ENCODE data around the gene RPL29.

RPL29 gene

DNA sequence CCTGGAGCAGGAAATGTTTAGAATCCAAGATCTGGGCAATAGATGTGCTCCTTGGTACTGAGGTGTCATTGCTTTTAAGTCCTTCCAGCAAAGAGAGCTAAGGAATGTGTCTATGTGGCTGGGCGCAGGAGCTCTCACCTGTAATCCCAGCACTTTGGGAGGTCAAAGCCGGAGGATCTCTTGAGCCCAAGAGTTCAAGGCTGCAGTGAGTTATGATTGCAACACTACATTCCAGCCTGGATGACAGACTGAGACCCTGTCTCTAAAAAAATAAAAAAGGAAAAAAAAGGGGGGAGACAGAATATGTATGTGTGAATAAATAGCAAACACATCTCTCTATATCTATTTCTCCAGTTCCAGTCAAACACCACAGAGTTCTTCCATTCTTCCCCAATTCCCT is 44.8 kb downstream of the RPL29 start:
- Histone ChIP-seq H3K4me3 (ENCODE audit: low read depth in 1 of 5, low read length in 5 of 5) (no peak overlapping the region), H3K36me3 (ENCODE audit: control insufficient read depth in 5 of 5, insufficient read depth in 5 of 5, low read length in 5 of 5) (peaks cover 0 to 37% (median 21%) of the 10 kb centered on the region in 5 donors), H3K27me3 (ENCODE audit: control insufficient read depth in 5 of 5, insufficient read depth in 4 of 5, low read length in 5 of 5) (no peaks in the 10 kb centered on the region), H3K9me3 (ENCODE audit: control insufficient read depth in 5 of 5, low read length in 5 of 5) (no peaks in the 10 kb centered on the region), H3K9ac (ENCODE audit: low read length in 5 of 5) (no peak overlapping the region), H3K27ac (ENCODE audit: low read depth, low read length) (no peak overlapping the region), H3K4me1 (ENCODE audit: control insufficient read depth in 5 of 5, insufficient read depth in 5 of 5, low read length in 5 of 5) (peaks cover 0 to 8% (median 7%) of the 10 kb centered on the region in 5 donors)

DNA sequence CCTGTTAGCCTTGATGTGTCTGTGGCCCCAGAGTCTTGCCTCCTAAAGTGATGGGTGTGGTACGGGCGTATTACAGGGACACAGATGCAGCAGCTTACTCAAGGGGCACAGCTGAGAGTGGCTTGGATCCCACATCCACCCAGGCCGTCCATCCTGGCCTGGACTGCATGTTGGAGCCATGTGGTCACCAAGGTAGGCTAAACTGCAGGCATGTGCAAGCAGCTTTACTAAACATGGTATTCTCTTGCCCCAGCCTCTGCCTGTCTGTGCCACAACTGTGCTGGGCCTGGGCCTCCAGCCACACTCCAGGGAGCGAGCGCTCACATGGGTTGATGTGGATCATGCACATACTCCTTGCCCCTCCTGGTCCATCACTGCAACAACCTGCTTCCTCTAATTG is 46.6 kb downstream of the RPL29 start:
- no peak overlapping the region for H3K27ac ChIP-seq (ENCODE audit: low read depth, low read length)
- no peaks in the 10 kb centered on the region for H3K9me3 ChIP-seq (ENCODE audit: control insufficient read depth in 5 of 5, low read length in 5 of 5)
- no peaks in the 10 kb centered on the region for H3K27me3 ChIP-seq (ENCODE audit: control insufficient read depth in 5 of 5, insufficient read depth in 4 of 5, low read length in 5 of 5)
- H3K4me3 ChIP-seq (ENCODE audit: low read depth in 1 of 5, low read length in 5 of 5): no peak overlapping the region
- no peaks in the 10 kb centered on the region for H3K4me1 ChIP-seq (ENCODE audit: control insufficient read depth in 5 of 5, insufficient read depth in 5 of 5, low read length in 5 of 5)
- H3K9ac ChIP-seq (ENCODE audit: low read length in 5 of 5): no peak overlapping the region
- H3K36me3 ChIP-seq (ENCODE audit: control insufficient read depth in 5 of 5, insufficient read depth in 5 of 5, low read length in 5 of 5): peaks cover 0 to 51% (median 30%) of the 10 kb centered on the region in 5 donors

- no peaks in the 10 kb centered on the region for H3K9me3 ChIP-seq (ENCODE audit: control insufficient read depth in 5 of 5, low read length in 5 of 5)
- no peak overlapping the region for H3K4me3 ChIP-seq (ENCODE audit: low read depth in 1 of 5, low read length in 5 of 5)
- peaks cover 0 to 7% (median 6%) of the 10 kb centered on the region in 5 donors for H3K4me1 ChIP-seq (ENCODE audit: control insufficient read depth in 5 of 5, insufficient read depth in 5 of 5, low read length in 5 of 5)
- peaks cover 0 to 51% (median 30%) of the 10 kb centered on the region in 5 donors for H3K36me3 ChIP-seq (ENCODE audit: control insufficient read depth in 5 of 5, insufficient read depth in 5 of 5, low read length in 5 of 5)
- no peak overlapping the region for H3K9ac ChIP-seq (ENCODE audit: low read length in 5 of 5)
- no peaks in the 10 kb centered on the region for H3K27me3 ChIP-seq (ENCODE audit: control insufficient read depth in 5 of 5, insufficient read depth in 4 of 5, low read length in 5 of 5)
- no peak overlapping the region for H3K27ac ChIP-seq (ENCODE audit: low read depth, low read length)
These were observed 47.6 kb downstream of the RPL29 start for GRCh38 chr3:51948016-51948580.

DNA sequence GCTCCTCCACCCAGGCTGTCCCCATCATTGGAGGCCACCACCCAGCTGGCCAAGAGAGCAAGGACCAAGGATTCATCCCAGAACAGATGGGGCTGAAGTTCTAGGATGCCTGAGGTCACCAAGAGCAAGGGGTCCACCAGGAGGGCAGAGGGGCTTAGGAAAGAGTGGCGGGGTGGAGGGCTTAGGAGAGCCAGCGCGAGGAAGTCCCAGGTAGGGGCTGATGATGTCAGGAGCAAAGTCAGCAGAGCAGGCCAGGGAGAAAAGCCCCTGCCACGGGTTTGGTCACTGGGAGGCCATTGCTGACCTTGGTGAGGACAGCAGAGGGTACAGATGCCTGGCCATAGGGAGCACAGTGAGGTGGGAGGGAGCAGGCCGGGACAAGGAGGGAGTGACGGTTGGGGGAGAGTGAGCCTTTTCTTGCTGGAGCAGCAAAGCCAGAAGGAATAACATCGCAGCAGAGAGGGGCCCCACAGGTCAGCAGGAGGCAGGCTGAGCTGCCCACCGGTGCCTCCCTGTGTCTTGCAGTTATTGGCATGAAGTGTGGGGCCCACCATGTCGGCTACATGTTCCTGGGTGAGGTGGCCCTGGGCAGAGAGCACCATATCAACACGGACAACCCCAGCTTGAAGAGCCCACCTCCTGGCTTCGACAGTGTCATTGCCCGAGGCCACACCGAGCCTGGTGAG is 48.3 kb downstream of the RPL29 start:
- Histone ChIP-seq H3K27me3 (ENCODE audit: control insufficient read depth in 5 of 5, insufficient read depth in 4 of 5, low read length in 5 of 5) (no peaks in the 10 kb centered on the region), H3K4me3 (ENCODE audit: low read depth in 1 of 5, low read length in 5 of 5) (no peak overlapping the region), H3K36me3 (ENCODE audit: control insufficient read depth in 5 of 5, insufficient read depth in 5 of 5, low read length in 5 of 5) (peaks cover 0 to 51% (median 30%) of the 10 kb centered on the region in 5 donors), H3K27ac (ENCODE audit: low read depth, low read length) (no peak overlapping the region), H3K9ac (ENCODE audit: low read length in 5 of 5) (no peak overlapping the region), H3K4me1 (ENCODE audit: control insufficient read depth in 5 of 5, insufficient read depth in 5 of 5, low read length in 5 of 5) (peaks cover 3 to 14% (median 13%) of the 10 kb centered on the region in 5 donors), H3K9me3 (ENCODE audit: control insufficient read depth in 5 of 5, low read length in 5 of 5) (no peaks in the 10 kb centered on the region)

GRCh38 chr3:51946796-51947195 is 48.9 kb downstream of the RPL29 start:
- no peak overlapping the region for H3K4me3 ChIP-seq (ENCODE audit: low read depth in 1 of 5, low read length in 5 of 5)
- no peak overlapping the region for H3K27ac ChIP-seq (ENCODE audit: low read depth, low read length)
- H3K36me3 ChIP-seq (ENCODE audit: control insufficient read depth in 5 of 5, insufficient read depth in 5 of 5, low read length in 5 of 5): peaks cover 0 to 51% (median 30%) of the 10 kb centered on the region in 5 donors
- peaks cover 3 to 16% (median 16%) of the 10 kb centered on the region in 5 donors for H3K4me1 ChIP-seq (ENCODE audit: control insufficient read depth in 5 of 5, insufficient read depth in 5 of 5, low read length in 5 of 5)
- H3K27me3 ChIP-seq (ENCODE audit: control insufficient read depth in 5 of 5, insufficient read depth in 4 of 5, low read length in 5 of 5): no peaks in the 10 kb centered on the region
- no peak overlapping the region for H3K9ac ChIP-seq (ENCODE audit: low read length in 5 of 5)
- H3K9me3 ChIP-seq (ENCODE audit: control insufficient read depth in 5 of 5, low read length in 5 of 5): no peaks in the 10 kb centered on the region

DNA sequence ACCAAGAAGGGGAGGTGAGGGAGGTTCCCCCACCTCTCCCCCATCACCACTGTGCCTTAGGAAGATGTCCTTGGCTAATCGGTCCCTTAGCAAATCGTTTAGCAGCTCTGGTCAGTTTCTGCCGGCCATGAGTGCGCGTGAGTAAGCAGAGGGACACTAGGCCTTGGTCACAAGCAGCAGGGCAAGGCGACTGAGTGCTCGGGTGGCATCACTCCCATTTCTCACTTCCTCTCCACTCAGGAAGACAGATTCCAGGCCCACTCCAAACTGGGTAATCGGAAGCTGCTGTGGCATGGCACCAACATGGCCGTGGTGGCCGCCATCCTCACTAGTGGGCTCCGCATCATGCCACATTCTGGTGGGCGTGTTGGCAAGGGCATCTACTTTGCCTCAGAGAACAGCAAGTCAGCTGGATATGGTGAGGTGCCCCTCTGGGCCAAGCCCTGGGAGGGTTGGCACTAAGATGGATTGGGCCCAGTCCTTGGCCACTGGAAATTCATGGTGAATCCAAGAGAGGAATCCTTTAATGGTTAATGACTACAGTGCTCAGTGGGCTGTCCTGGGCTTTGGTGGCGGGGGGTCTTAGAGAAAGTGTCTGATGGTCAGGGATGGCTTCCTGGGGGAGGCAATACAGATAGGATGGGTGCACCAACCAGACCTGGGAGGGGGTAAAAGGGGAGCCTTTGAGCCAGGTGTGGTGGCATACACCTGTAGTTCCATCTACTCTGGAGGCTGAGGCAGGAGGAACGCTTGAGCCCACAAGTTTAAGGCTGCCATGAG is 49.6 kb downstream of the RPL29 start:
- peaks cover 0 to 51% (median 30%) of the 10 kb centered on the region in 5 donors for H3K36me3 ChIP-seq (ENCODE audit: control insufficient read depth in 5 of 5, insufficient read depth in 5 of 5, low read length in 5 of 5)

GRCh38 chr3:51945031-51945840 is 50.5 kb downstream of the RPL29 start:
- no peaks in the 10 kb centered on the region for H3K9me3 ChIP-seq (ENCODE audit: control insufficient read depth in 5 of 5, low read length in 5 of 5)
- peaks cover 0 to 51% (median 30%) of the 10 kb centered on the region in 5 donors for H3K36me3 ChIP-seq (ENCODE audit: control insufficient read depth in 5 of 5, insufficient read depth in 5 of 5, low read length in 5 of 5)
- peaks cover 4 to 31% (median 30%) of the 10 kb centered on the region in 5 donors for H3K4me1 ChIP-seq (ENCODE audit: control insufficient read depth in 5 of 5, insufficient read depth in 5 of 5, low read length in 5 of 5)
- no peak overlapping the region for H3K27ac ChIP-seq (ENCODE audit: low read depth, low read length)
- H3K27me3 ChIP-seq (ENCODE audit: control insufficient read depth in 5 of 5, insufficient read depth in 4 of 5, low read length in 5 of 5): no peaks in the 10 kb centered on the region
- H3K4me3 ChIP-seq (ENCODE audit: low read depth in 1 of 5, low read length in 5 of 5): no peak overlapping the region
- H3K9ac ChIP-seq (ENCODE audit: low read length in 5 of 5): no peak overlapping the region

More for the DNA sequence above, 49.6 kb downstream of the RPL29 start:
- H3K4me3 ChIP-seq (ENCODE audit: low read depth in 1 of 5, low read length in 5 of 5): no peak overlapping the region
- no peak overlapping the region for H3K9ac ChIP-seq (ENCODE audit: low read length in 5 of 5)
- no peaks in the 10 kb centered on the region for H3K9me3 ChIP-seq (ENCODE audit: control insufficient read depth in 5 of 5, low read length in 5 of 5)
- H3K27ac ChIP-seq (ENCODE audit: low read depth, low read length): no peak overlapping the region
- H3K27me3 ChIP-seq (ENCODE audit: control insufficient read depth in 5 of 5, insufficient read depth in 4 of 5, low read length in 5 of 5): no peaks in the 10 kb centered on the region
- H3K4me1 ChIP-seq (ENCODE audit: control insufficient read depth in 5 of 5, insufficient read depth in 5 of 5, low read length in 5 of 5): peaks cover 4 to 22% (median 21%) of the 10 kb centered on the region in 5 donors

- Histone ChIP-seq H3K36me3 (ENCODE audit: control insufficient read depth in 5 of 5, insufficient read depth in 5 of 5, low read length in 5 of 5) (peaks cover 0 to 47% (median 30%) of the 10 kb centered on the region in 5 donors), H3K27me3 (ENCODE audit: control insufficient read depth in 5 of 5, insufficient read depth in 4 of 5, low read length in 5 of 5) (no peaks in the 10 kb centered on the region), H3K4me1 (ENCODE audit: control insufficient read depth in 5 of 5, insufficient read depth in 5 of 5, low read length in 5 of 5) (peaks cover 4 to 35% (median 31%) of the 10 kb centered on the region in 5 donors), H3K9me3 (ENCODE audit: control insufficient read depth in 5 of 5, low read length in 5 of 5) (no peaks in the 10 kb centered on the region), H3K4me3 (ENCODE audit: low read depth in 1 of 5, low read length in 5 of 5) (no peak overlapping the region), H3K27ac (ENCODE audit: low read depth, low read length) (no peak overlapping the region), H3K9ac (ENCODE audit: low read length in 5 of 5) (peak overlapping the region in 1 of 5 donors; percentile 3)
These were observed 51.2 kb downstream of the RPL29 start for GRCh38 chr3:51944451-51945021.
